Measurements from ENCODE around the gene ZNF124. TPM values are rescaled to one million over a fixed set of nuclear protein-coding genes. Genes with fewer than 3 reads are reported as not detected.

ZNF124 gene
- polyA plus RNA-seq, 1 of the 3 experiments (the other 2 are of a cell fraction), result 2.7 TPM

GRCh38 chr1:247110627-247111258 is 61.1 kb downstream of the ZNF124 start:
- peak overlapping the region; percentile 86 for H3K4me2 ChIP-seq

GRCh38 chr1:247107694-247108093 is 64.1 kb downstream of the ZNF124 start:
- H3K27me3 ChIP-seq (ENCODE audit: insufficient read depth), result no peaks in the 10 kb centered on the region
- H3K4me1 ChIP-seq (ENCODE audit: control insufficient read depth in 1 of 2, insufficient read depth in 2 of 2, low read depth in 1 of 2, low read length in 1 of 2), result peaks cover 5 to 15% of the 10 kb centered on the region in 2 experiments; a peak in 3 of 4 replicates
- WGBS (ENCODE audit: low lambda C conversion rate), result 73% methylated on average over 5 of the region's 7 CpGs
- no peak for DNase-seq
- TF ChIP-seq PBX3 (IDR thresholded peaks at IDR 0.05), result no peak
- H2AFZ ChIP-seq (ENCODE audit: low read depth), result no peak overlapping the region
- ChIA-PET CTCF (interaction anchor here (0.6 to 1.0 kb wide), 2 partner anchors 16 to 138 kb away, joined by 3 to 4 read pairs; no protein-coding TSS in a partner anchor), POLR2A (no interaction called here)
- H3K9ac ChIP-seq, result no peak overlapping the region
- H3K9me3 ChIP-seq, result peaks cover 3% of the 10 kb centered on the region; the same call in 1 of the 2 replicates
- H3K4me3 ChIP-seq (ENCODE audit: low read depth in 2 of 2, low read length in 1 of 2), result no peak overlapping the region
- no peaks in the 10 kb centered on the region for H3K9me2 ChIP-seq
- peaks cover 14% of the 10 kb centered on the region for H3K79me2 ChIP-seq (ENCODE audit: insufficient read depth)
- H3K27ac ChIP-seq (ENCODE audit: low read depth in 2 of 2, low read length in 1 of 2), result no peak overlapping the region
- H3F3A ChIP-seq (replicated peaks; ENCODE audit: insufficient read depth), result peaks cover 8% of the 10 kb centered on the region
- H3K4me2 ChIP-seq, result no peak overlapping the region
- peaks cover 3 to 5% of the 10 kb centered on the region in 2 experiments for H3K36me3 ChIP-seq (replicated peaks in 1 of 2; ENCODE audit: control insufficient read depth in 1 of 2, insufficient read depth in 2 of 2, low read length in 1 of 2)
- no peaks in the 10 kb centered on the region for H4K20me1 ChIP-seq (ENCODE audit: insufficient read depth)

More at GRCh38 chr1:247110627-247111258, 61.1 kb downstream of the ZNF124 start:
- H3K36me3 ChIP-seq (replicated peaks in 1 of 2; ENCODE audit: control insufficient read depth in 1 of 2, insufficient read depth in 2 of 2, low read length in 1 of 2), result no peaks in the 10 kb centered on the region
- H3K9me3 ChIP-seq, result no peaks in the 10 kb centered on the region
- 50% methylated on average over 28 of the region's 30 CpGs for WGBS (ENCODE audit: low lambda C conversion rate)
- H3K9me2 ChIP-seq, result no peaks in the 10 kb centered on the region
- no peaks in the 10 kb centered on the region for H3K27me3 ChIP-seq (ENCODE audit: insufficient read depth)
- H3K9ac ChIP-seq, result peak overlapping the region; percentile 71
- H3K27ac ChIP-seq (ENCODE audit: low read depth in 2 of 2, low read length in 1 of 2), result peak overlapping the region in 1 of 2 experiments; percentile 83; a peak in 2 of 4 replicates
- peaks cover 0 to 22% of the 10 kb centered on the region in 2 experiments; a peak in 1 of 4 replicates for H3K4me1 ChIP-seq (ENCODE audit: control insufficient read depth in 1 of 2, insufficient read depth in 2 of 2, low read depth in 1 of 2, low read length in 1 of 2)
- peaks cover 9% of the 10 kb centered on the region for H3F3A ChIP-seq (replicated peaks; ENCODE audit: insufficient read depth)
- peak overlapping the region; percentile 68 to 71 for H3K4me3 ChIP-seq (ENCODE audit: low read depth in 2 of 2, low read length in 1 of 2)
- TF ChIP-seq EZH2phosphoT487 (IDR thresholded peaks at IDR 0.05; ENCODE audit: borderline replicate concordance, low read depth) (no peak), MAX (IDR thresholded peaks at IDR 0.05; ENCODE audit: low read depth) (no peak)
- no peak for DNase-seq
- ChIA-PET POLR2A (no interaction called here), CTCF (interaction anchor here (1.1 kb wide), 1 partner anchor 103 kb away, joined by 4 read pairs; the partner anchor contains the start of gene ZNF695)
- no peaks in the 10 kb centered on the region for H4K20me1 ChIP-seq (ENCODE audit: insufficient read depth)
- peak overlapping the region; percentile 91 for H2AFZ ChIP-seq (ENCODE audit: low read depth)
- no peaks in the 10 kb centered on the region for H3K79me2 ChIP-seq (ENCODE audit: insufficient read depth)

- TF ChIP-seq MEF2A (IDR thresholded peaks at IDR 0.05; ENCODE audit: borderline replicate concordance, low read depth) (no peak), EZH2phosphoT487 (IDR thresholded peaks at IDR 0.05; ENCODE audit: borderline replicate concordance, low read depth) (no peak), RCOR1 (IDR thresholded peaks at IDR 0.05; ENCODE audit: low read length) (no peak), CTCF (IDR thresholded peaks at IDR 0.05) (no peak), CHD2 (IDR thresholded peaks at IDR 0.05; ENCODE audit: low read length, partially characterized antibody) (no peak), MXI1 (IDR thresholded peaks at IDR 0.05; ENCODE audit: low read depth, low read length) (no peak), TAF1 (IDR thresholded peaks at IDR 0.05; ENCODE audit: borderline replicate concordance, low read depth, low read length) (no peak), RFX5 (IDR thresholded peaks at IDR 0.05; ENCODE audit: low read length) (no peak), SMC3 (IDR thresholded peaks at IDR 0.05; ENCODE audit: low read depth, low read length) (no peak), PBX3 (IDR thresholded peaks at IDR 0.05) (no peak)
- H3K4me1 ChIP-seq (ENCODE audit: control insufficient read depth in 1 of 2, insufficient read depth in 2 of 2, low read depth in 1 of 2, low read length in 1 of 2), result peaks cover 8 to 10% of the 10 kb centered on the region in 2 experiments; a peak in 3 of 4 replicates
- H4K20me1 ChIP-seq (ENCODE audit: insufficient read depth), result no peaks in the 10 kb centered on the region
- H3K9ac ChIP-seq, result no peak overlapping the region
- peaks cover 7% of the 10 kb centered on the region; the same call in 1 of the 2 replicates for H3K9me3 ChIP-seq
- CTCF ChIA-PET, result no interaction called here
- no peak for DNase-seq
- H3K79me2 ChIP-seq (ENCODE audit: insufficient read depth), result peaks cover 31% of the 10 kb centered on the region
- POLR2A ChIA-PET, result no interaction called here
- H3K27me3 ChIP-seq (ENCODE audit: insufficient read depth), result no peaks in the 10 kb centered on the region
- H3K4me3 ChIP-seq (ENCODE audit: low read depth in 2 of 2, low read length in 1 of 2), result no peak overlapping the region
- no peak overlapping the region for H3K4me2 ChIP-seq
- H3F3A ChIP-seq (replicated peaks; ENCODE audit: insufficient read depth), result peaks cover 8% of the 10 kb centered on the region
- no peaks in the 10 kb centered on the region for H3K9me2 ChIP-seq
- H3K36me3 ChIP-seq (replicated peaks in 1 of 2; ENCODE audit: control insufficient read depth in 1 of 2, insufficient read depth in 2 of 2, low read length in 1 of 2), result peaks cover 19 to 22% of the 10 kb centered on the region in 2 experiments
- 86% methylated on average over 15 of the region's 15 CpGs for whole genome bisulfite sequencing (ENCODE audit: low lambda C conversion rate)
- no peak overlapping the region for H2AFZ ChIP-seq (ENCODE audit: low read depth)
- H3K27ac ChIP-seq (ENCODE audit: low read depth in 2 of 2, low read length in 1 of 2), result no peak overlapping the region
These were observed 65.9 kb downstream of the ZNF124 start for GRCh38 chr1:247105966-247106365.

Data from SK-N-SH (cell line).